ENCODE measurements around the gene EFNA4.

DNA sequence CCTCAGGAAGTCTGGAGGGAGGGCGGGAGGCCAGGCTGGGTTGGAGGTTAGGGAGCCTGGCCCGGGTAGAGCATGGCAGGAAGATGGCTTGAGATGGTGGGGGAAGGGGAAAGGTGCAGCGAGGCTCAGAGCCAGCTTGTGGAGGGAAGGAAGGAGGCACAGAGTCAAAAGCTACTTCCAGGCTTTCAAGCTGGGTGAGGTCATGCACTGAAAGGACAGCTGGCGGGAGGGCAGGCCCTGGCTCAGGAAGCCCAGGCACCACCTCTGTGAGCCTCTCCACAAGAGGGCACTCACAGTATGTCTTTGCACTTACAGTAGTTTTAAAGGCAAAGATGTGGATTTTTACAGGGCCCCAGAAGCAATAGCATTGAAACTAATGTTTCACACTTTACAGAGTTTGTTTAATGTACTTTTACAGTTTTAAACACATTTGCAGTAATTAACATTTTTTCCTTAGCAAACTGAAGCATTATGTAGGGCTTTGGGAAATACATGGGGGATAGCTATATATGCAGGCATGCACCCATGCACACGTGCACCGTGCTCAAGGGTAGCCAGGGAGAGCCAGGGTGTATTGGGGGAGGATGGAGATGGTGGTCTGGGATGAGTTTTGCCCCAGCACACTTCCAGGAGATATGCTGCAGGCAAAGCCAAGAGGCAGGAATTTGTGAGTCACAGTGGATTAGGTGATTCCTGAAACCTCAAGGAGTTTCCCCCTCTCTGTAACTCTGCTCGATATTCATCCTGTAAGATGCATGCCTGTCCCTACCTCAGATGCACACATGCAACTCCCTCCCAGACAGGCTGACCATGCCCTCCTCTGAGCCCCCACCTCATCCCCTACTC lies 18.5 kb upstream of the EFNA4 start:
- TF ChIP-seq, protein P1, sequence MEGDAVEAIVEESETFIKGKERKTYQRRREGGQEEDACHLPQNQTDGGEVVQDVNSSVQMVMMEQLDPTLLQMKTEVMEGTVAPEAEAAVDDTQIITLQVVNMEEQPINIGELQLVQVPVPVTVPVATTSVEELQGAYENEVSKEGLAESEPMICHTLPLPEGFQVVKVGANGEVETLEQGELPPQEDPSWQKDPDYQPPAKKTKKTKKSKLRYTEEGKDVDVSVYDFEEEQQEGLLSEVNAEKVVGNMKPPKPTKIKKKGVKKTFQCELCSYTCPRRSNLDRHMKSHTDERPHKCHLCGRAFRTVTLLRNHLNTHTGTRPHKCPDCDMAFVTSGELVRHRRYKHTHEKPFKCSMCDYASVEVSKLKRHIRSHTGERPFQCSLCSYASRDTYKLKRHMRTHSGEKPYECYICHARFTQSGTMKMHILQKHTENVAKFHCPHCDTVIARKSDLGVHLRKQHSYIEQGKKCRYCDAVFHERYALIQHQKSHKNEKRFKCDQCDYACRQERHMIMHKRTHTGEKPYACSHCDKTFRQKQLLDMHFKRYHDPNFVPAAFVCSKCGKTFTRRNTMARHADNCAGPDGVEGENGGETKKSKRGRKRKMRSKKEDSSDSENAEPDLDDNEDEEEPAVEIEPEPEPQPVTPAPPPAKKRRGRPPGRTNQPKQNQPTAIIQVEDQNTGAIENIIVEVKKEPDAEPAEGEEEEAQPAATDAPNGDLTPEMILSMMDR (IDR thresholded peaks at IDR 0.05; ENCODE audit: low read depth, low read length, missing input control): peak; percentile 82
- TF ChIP-seq, protein P2, sequence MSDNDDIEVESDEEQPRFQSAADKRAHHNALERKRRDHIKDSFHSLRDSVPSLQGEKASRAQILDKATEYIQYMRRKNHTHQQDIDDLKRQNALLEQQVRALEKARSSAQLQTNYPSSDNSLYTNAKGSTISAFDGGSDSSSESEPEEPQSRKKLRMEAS (IDR thresholded peaks at IDR 0.05): no peak
- TF ChIP-seq YY1 (IDR thresholded peaks at IDR 0.05): peak; percentile 13
- no peak for TF ChIP-seq HNF4G (IDR thresholded peaks at IDR 0.05)
- peak in 1 of 2 donors; percentile 22 for TF ChIP-seq GABPA (IDR thresholded peaks at IDR 0.05 in 1 of 2, conservative IDR thresholded peaks at IDR 0.05 in 1 of 2)
- peak; percentile 92 for TF ChIP-seq RAD21 (IDR thresholded peaks at IDR 0.05)
- peak; percentile 60 to 69 for TF ChIP-seq RXRA (IDR thresholded peaks at IDR 0.05)
- no peak for TF ChIP-seq REST (IDR thresholded peaks at IDR 0.05)

Measured in liver (tissue), 3 donors.